Stimulated activated CD8-positive, alpha-beta memory T cell treated with anti-CD3 and anti-CD28 coated beads, Interleukin-4, amount 100 ng/mL, for 4 hours (primary cell): ENCODE results near the gene ACYP2.
"Not testable (repeated sequence)": the region's sequence is repeated elsewhere in the genome, so short reads cannot be mapped to it uniquely, and the experiment has no call there.

Source experiments
- DNase-seq, 2 donors: peaks; one replicate each; pipeline ENCODE4 v3.0.0-alpha.2; 2020; ENCODE audit warnings: low read depth in 2 of 2, low spot score in 1 of 2

Gene ACYP2

DNA sequence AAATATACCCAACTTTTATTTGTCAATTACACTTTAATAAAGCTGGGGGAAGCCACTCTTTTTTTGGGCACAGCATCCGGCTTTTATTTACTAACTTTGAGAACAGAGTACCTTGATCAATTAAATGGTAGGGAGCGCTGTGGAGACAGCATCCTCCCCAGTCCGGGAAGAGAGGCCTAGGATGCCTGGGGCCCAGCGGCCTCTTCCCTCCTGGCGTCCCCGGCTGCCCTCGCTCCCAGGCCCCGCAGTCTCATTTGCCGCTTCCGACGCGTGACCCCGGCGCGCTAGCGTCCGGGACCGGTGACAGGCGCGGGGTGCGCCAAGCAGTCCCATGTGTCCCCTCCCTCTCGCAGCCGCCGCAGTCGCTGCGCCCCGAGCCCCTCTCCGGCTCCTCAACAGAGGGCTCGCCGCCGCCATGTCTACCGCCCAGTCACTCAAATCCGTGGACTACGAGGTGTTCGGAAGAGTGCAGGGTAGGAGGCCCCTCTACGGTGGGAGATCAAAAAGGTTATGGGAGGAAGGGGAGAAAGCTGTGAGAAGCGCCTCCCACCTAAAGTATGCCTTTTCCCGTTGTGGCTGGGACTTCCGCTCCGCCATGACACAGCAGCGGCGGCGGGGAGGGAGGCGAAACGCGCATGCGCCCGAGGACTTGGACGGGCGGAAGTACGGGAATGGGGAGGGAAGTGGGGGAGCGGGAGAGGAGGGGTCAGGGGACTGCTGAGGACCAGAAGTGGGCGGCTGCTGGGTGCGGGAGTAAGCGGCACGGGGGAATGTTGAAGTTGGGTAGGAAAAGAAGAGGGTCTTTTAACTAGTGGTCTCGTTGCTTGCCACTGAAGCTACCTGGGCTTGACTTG lies at the start of gene ACYP2:
Gene ACYP2, plus strand, starts transcription at position 332 of the 854 bp plus-strand sequence.
- DNase-seq = peak; percentile 81 to 86

DNA sequence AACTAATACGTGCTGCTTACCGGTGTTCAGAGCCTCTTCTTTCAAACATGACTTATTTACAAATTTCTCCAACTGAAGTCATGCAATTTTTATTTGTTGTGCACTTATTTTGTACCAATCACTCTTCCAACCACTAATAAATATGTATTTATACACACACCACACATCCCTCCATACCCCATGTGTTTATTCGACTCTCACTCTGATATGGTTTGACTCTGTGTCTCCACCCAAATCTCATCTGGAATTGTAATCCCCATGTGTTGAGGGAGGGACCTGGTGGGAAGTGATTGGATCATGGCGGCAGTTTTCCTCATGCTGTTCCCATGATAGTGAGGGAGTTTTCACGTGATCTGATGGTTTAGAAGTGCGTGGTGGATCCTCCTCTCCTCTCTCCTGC lies 49.5 kb upstream of the ACYP2 start:
- DNase-seq = no peak

DNA sequence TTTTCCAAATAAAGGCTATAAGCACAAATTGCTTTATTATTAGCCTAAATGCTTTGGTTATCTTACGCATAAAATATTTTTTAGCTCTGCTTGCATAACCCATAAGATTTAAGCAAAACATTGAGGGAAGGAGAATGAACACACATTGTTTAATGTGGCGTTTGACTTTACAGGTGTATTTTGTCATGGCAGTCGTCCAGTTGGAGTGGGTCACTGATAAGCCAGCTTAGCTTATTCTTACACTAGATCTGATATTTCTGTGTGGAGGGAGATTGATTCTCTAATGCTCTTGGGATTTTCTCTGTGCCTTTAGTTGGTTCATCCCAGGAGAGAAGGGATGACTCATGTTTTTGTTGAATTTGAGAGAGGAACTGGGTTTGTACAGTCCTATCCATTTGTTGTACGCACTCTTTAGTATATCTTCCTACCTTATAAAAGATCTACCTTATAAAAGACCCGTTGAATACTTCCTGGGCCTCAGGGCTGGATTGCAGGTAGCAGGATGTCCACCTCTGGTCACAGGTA lies 47.5 kb upstream of the ACYP2 start:
- DNase-seq = no peak

DNA sequence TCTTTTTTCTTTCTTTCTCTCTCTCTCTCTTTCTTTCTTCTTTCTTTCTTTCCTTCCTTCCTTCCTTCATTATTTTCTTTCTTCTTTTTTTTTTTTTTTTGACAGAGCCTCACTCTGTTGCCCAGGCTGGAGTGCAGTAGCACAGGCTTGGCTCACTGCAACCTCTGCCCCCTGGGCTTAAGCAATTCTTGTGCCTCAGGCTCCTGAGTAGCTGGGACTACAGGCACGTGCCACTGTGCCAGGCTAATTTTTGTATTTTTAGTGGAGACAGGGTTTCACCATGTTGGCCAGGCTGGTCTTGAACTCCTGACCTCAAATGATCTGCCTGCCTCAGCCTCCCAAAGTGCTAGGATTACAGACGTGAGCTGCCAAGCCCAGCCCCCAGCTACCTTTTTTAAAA lies 42.9 kb upstream of the ACYP2 start:
- DNase-seq = not testable (repeated sequence)

DNA sequence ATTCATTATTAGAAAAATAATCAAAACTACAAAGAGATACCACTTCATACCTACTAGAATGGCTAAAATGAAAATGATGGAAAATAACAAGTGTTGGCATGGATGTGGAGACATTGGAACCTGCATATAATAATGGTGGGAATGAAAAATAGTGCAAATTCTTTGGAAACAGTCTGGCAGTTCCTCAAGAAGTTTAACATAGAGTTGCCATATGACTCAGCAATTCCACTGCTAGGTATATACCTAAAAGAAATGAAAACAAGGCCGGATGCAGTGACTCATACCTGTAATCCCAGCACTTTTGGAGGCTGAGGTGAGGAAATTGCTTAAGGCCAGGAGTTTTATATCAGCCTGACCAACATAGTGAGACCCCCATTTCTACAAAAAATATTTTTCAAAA lies 41.6 kb upstream of the ACYP2 start:
- no peak for DNase-seq

DNA sequence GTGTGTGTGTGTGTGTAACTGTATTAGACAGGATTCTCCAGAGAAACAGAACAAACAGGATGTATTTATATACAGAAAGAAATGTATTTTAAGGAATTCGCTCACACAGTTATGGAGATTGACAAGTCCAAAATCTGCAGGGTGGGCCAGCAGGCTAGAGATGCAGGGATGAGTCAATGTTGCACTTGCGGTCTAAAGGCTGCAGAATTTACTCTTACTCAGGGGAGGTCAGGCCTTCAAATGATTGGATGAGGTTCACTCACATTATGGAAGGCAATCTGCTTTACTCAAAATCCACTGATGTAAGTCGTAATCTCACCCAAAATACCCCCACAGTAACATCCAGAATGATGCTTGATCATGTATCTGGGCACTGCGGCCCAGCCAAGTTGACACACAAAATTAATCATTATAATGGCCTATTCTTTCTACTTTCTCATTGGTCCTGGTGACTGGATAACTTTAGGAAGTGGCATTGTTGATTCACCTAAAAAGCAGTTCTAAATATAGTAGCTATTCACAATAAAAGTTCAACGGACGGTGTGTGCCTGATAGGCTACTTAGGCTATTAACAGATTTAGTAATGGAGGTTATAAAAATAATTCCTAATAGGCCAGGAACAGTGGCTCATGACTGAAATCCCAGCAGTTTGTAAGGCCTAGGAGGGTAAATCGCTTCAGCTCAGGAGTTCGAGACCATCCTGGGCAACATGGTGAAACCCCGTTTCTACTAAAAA lies 40.6 kb upstream of the ACYP2 start:
- no peak for DNase-seq

DNA sequence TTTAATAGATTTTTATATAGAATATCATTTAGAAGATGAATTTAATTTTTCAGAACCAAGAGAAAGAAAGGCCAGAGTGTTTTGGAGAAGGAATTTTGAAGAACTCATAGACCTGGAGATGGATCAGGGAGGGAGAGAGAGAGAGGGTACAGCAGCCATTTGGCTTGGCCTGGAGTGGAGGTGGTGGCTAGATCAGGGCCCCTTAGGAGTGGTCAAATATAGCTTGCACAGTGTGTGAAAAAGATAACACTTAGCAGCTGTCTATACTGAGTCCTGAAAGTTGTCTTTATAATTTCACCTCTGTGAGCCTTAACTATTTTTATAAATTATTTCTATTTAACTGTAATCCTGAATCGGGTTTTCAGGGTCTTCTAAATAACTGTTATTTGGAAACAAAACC lies 38.8 kb upstream of the ACYP2 start:
- DNase-seq = no peak

DNA sequence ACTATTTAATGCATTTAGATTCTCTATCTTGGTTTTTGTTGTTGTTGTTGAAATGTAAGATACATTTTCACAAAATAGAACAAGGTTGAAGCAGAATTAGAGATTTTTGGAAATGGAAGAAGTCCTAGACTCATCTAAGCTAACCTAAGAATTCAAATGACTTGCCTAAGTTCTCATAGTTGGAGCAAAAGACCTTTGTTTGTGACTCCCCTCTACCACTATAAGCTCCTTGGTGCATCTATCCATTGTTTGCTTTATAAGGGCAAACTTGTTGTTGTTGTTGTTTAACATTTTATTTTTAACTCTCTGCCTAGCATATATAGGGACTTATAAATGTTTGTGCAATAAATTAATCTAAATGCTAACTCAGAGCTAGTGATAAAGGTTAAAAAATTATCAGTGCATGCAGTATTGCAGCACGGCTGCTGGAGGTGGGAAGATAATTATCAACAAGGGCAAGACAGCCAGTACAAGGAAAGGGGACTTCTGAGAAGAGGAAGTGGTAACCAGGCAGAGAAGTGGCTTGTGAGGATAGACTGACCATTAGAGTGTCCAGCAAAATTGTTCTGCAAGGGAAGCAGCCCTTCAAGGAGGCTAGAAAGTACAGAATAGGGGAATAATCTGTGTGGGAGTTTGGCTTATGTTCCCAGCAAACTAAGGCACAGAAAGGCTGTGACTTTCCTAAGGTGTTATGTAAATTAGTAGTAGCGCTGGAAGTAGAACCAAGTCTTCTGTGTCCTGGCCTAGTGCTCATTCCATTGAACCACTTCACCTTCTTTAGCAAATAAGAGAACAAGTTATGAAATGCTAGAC lies 38.1 kb upstream of the ACYP2 start:
- no peak for DNase-seq

DNA sequence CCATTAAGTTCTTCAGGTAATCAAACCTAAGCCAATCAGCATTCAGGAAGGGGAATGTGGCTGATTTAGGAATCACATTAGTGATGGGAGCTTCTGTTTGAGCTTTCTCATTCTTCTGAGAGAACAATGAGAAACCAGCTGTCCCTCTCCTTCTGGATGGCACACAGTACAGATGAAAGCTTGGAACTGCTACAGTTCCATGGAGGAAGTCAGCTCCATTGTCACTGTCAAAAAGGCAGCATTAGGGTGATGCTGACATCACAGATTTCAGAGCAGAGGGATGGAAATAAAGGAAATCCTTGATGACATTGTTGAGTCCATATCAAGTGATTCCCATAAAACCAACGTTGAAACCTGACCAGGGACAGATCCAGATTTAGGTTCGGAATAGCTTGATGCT lies 36.1 kb upstream of the ACYP2 start:
- no peak for DNase-seq

DNA sequence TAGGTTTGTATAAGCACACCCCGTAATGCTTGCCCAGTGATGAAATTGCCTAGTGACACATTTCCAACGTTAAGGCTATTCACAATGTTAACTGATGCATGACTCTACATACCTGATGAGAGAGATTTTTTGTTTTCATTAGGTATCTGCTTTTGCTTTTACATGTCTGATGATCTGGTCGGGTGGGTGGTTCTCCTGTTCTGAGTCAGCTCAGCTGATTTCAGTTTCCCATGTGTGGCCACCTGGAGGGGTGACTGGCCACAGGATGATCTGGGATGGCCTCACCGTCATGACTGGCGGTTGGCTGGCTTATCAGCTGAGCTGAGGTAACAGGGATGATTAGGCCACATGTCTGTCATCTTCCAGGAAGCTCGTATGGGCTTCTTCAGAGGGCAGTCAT lies 33.8 kb upstream of the ACYP2 start:
- DNase-seq = no peak

DNA sequence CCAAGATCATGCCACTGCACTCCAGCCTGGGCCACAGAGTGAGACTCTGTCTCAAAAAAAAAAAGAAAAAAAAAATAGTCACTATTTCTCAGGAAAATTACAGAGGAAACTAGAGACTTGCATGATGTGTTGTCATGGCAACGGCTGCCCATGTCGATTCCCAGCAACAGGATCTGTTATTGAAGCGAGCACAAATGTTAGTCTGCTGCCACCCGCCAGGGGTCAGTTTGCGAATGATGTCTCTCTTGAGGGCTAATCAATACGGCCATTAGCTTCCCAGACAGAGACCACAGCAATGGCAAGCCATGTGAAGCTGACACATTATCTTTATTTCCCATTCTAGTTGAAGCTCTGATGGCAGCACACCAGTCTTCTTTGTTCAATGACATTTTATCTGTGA lies 32.4 kb upstream of the ACYP2 start:
- no peak for DNase-seq

DNA sequence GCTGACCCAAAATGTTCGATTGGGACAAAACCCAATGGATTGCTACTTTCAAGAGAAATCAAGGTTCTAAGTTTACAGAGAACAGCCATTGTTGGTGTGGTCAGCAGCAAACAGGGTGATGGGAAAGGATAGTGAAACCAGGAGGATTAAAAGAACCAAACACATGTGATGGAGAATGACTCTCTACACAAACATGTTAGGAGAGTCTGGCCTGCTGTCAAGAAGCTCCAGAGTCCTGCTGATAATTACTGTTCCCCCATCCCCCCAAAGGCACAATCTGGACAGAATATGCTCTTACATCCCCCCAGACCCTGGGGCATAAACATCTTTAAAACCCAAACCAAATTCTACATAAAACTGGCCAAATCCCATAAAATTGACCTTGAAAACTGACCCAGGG lies 32.0 kb upstream of the ACYP2 start:
- DNase-seq = no peak

DNA sequence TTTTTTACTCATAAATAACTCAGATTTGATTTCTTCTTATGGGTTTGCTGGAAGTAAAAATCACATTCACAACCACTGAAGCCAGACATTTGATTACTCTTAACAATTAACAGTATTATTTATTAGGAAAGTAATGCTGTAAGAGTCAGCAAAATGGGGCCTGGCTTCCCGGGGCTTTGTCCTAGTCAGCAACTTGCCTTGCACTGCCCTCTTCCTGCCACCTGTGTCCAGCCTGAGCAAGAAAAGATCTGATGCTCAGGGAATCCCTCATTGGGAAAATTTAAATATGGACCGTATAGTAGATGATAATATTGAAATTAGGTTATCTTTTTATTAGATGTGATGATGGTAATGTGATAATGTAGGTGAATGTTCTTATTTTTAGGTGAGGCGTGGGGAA lies 30.8 kb upstream of the ACYP2 start:
- DNase-seq = no peak

DNA sequence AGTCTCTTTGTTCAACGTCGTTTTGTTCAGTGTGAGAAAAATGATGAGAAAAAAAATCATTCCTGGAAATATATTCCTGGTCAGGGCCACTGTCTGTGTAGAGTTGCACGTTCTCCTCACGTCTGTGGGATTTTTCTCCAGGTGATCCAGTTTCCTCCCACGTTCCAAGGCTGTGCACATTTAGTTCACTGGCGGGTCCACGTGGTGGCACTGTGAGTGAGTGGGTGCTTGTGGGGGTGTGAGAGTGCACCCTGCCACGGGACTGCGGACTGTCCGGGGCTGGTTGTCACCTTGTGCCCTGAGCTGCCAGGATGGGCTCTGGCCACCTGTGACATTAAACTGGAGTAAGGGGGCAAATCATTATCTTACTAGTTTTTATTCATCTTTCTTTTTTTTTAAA lies 30.3 kb upstream of the ACYP2 start:
- no peak for DNase-seq

DNA sequence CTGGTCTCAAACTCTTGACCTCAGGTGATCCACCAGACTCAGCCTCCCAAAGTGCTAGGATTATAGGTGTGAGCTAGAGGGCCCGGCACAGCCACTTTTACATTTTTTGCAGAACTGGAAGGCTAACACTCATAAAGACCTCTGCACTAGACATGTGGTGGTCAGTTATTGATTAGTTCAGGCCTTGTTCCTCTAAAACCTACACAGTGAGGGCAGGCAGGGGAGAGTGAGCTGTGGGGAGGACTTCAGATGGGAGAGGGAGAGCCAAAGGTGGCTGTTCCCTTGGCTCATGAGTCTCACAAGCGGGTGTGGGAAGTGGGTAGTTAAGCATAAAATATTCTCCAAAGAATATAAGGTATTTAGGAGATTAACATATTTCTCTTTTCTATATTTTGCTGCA lies 29.3 kb upstream of the ACYP2 start:
- no peak for DNase-seq

DNA sequence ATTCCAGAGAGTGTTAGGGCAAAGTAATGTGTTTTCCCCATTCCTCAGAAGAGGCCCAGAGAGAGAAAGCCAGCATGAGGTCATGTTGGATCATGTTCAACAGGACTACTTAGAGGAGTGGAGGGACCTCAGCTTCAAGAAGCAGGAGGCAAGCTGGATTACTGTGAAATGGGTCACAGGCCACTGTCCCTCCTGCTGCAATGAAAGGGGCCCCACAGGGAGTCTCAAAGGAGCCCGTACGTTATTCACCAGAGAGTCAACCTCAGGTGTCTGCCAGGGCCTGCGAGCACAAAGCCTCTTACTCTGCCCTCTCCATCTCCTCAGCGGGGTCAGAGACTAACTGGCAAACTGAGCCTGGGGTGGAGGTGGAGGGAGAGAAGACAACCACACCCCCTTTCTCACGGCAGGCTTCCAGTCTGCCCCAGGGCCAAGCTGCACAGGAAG lies 27.2 kb upstream of the ACYP2 start:
- DNase-seq = no peak

DNA sequence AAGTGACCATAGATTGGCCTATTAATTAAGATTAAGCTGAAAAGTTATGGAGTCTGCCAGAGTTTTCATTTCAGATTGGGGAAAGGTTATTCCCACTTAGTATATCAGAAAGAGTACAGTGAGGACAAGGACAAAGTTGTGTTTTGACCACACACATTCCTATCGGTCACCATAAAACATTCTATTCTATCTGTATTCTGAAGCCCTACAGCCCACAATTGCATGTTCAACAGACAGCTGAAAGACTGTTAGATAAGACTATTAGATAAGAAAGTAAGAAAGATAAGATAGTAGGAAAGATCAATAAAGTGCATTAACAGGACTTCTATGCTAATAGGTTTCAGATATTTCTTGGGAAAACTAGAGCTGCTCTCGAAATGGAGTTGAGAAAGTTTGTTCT lies 26.7 kb upstream of the ACYP2 start:
- no peak for DNase-seq

DNA sequence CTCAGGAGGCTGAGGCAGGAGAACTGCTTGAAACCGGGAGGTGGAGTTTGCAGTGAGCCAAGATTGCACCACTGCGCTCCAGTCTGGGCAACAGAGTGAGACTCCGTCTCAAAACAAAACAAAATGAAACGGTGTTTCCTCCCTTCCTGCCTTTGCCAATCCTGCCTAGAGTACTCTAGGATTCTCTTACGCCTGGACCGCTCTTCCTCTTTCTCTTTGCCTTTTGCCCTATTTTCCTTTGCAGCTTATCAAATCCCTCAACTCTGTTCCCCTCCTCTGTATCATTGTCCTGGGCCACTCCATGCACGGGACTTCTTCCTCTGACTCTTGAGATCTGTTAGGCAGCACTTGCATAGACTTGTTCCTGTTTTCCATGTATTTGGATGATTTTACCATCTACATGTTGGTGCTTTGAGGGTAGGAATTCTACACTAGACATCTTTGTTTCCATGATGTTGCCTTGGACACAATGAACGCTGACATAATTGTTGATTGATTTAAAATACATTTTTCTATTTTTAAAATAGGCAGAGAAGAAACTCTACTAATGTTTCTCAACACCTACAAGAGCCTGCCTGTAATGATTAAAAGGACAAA lies 24.8 kb upstream of the ACYP2 start:
- no peak for DNase-seq

DNA sequence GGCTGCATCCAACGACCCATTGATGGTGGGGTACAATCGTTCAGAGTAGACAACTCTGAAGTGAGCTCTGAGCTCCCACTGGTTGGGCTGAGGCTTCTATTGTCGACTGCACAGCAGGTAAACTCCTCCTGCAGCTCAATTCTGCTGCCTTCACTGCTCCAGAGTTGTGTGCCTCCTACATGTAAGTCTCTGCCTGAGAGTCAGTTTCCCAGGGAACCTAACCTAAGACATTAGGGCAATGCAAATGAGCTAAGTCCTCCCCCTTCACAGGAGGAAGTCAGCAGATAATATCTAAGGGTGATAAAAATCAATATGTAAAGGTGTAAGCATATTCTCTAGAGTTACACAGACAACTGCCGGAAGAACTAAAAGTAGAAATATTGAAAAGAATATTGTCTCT lies 22.5 kb upstream of the ACYP2 start:
- no peak for DNase-seq

DNA sequence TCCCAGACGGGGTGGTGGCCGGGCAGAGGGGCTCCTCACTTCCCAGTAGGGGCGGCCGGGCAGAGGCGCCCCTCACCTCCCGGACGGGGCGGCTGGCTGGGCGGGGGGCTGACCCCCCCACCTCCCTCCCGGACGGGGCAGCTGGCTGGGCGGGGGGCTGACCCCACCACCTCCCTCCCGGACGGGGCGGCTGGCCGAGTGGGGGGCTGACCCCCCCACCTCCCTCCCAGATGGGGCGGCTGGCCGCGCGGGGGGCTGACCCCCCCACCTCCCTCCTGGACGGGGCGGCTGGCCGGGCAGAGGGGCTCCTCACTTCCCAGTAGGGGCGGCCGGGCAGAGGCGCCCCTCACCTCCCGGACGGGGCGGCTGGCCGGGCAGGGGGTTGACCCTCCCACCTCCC lies 20.0 kb upstream of the ACYP2 start:
- not testable (repeated sequence) for DNase-seq

DNA sequence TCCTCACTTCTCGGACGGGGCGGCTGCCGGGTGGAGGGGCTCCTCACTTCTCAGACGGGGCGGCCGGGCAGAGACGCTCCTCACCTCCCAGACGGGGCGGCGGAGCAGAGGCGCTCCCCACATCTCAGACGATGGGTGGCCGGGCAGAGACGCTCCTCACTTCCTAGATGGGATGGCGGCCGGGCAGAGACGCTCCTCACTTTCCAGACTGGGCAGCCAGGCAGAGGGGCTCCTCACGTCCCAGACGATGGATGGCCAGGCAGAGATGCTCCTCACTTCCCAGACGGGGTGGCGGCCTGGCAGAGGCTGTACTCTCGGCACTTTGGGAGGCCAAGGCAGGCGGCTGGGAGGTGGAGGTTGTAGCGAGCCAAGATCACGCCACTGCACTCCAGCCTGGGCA lies 19.3 kb upstream of the ACYP2 start:
- DNase-seq = not testable (repeated sequence)
